LHCN-M2 (cell line): Measurements from ENCODE around the gene DNTT. TPM values are rescaled to one million over a fixed set of nuclear protein-coding genes. Genes with fewer than 3 reads are reported as not detected.

Source experiments
- DNase-seq: peaks from one replicate; pipeline ENCODE4 v3.0.0-alpha.2; 2012; ENCODE audit warnings: low read depth
- polyA plus RNA-seq: library from polyadenylated mRNA; unstranded; fragments of >200 nt; gene quantifications from one replicate; pipeline ENCODE4 v1.2.1, GENCODE V29; 2012; ENCODE audit warnings: missing spikeins
- total RNA-seq: library from RNA; depleted of rRNA; stranded (reverse); fragments of >200 nt; gene quantifications from 2 replicates; pipeline ENCODE4 v1.2.3, GENCODE V29; 2014; rRNA removed

Gene DNTT
- not detected in 2 replicates for total RNA-seq
- polyA plus RNA-seq, result not detected

DNA sequence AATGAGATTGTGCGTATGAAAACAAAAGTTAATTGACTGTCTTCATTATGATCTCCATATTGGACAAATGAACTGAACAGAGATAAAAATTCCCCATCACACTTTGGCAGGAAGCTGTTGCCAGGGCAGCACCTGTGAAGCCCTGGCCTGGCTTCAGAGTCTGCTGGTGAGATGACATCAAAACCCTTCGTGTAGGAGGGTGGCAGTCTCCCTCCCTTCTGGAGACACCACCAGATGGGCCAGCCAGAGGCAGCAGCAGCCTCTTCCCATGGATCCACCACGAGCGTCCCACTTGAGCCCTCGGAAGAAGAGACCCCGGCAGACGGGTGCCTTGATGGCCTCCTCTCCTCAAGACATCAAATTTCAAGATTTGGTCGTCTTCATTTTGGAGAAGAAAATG, at the start of gene DNTT:
Gene DNTT (plus strand): TSS at position 205 of the 400 bp plus-strand sequence. CDS start 64 bp downstream, at position 269.
- no peak for DNase-seq

DNA sequence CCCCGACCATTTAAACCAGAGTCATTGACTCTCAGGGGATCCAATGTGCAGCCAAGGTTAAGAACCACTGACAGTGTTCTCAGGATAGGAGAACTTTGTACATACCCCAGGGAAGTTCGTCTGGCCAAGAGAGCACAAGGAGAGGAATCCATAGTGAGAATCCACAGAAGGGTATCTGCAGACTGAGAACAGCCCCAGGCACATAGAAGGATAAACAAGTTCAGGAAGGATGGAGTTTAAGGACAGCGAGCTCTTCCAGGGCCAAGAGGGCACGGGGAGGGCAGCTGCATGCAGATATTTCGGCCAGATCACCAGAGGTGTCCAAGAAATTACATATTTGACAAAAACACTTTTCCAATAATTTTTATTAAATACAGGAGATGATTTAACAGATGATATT, 49.3 kb upstream of the DNTT start:
- no peak for DNase-seq

DNA sequence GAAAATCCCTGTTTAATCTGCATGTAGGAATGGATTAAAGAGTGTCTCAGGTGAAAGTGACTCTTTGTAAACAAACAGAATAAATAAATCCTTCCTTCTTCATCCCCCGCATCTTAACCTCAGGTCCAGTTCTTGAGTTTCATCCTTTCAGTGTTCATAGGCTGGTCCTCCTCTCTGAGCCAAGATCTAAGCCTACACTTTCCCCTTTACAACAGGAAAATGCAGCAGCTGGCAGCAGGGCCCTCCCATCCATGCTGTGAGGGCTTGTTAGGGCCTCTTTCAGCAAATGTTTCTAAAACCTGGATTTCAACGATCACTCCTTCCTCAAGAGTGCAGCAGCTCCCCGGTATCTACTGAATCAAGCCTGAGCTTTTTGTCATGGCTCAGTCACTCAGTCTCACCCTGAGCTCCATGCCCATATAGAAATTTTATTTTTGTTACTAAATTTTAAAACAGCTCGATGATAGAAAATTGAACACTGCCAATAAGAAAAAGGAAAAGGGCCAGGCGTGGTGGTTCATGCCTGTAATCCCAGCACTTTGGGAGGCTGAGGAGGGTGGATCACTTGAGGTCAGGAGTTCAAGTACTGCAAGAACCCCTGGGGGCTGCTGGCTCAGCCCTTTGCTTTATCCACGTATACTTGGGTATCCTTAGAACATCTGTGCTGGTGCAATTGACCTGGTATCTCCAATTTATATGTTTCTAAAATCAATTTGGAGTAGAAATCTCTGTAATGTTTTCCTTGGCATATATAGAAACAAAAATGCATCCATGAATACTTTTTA, 48.5 kb upstream of the DNTT start:
- DNase-seq, result no peak

DNA sequence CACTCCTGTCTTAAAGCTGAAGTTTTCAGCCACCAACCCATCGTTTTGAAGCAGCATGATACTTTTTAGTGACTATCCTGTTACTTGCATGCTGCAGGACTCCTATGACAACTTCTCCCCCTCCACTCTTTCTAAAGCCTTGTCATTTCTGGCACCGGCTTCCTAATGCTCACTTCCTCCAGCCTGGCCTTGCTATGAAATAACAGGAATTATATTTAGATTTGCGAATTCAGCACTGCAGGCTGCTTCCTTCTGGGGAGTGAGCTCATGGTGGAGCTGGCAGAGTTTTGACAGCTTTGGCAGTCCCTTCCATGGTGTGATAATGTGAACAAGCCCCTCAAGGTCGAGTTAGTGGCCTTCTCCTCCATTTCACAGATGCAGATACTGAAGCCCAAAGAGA, 46.3 kb upstream of the DNTT start:
- DNase-seq, result no peak

DNA sequence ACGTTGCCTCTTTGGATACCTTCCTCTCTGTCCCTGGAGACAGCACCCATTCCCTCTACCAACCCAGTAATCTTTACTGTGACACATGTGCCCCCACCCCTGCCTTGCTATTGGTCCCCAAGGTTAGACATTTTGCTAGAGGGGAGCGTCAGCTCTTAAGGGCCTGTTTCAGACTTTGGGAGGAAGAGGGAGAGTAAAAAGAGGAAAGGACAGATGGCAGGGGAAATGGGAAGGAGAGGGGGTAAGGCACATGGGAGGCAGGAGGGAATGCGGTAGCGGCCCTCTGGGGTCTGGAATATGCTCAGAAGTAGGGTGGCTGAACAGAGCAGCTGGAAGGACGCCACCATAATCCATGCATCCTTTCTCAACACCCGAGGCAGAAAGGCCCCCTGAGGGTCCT, 45.1 kb upstream of the DNTT start:
- DNase-seq, result no peak

DNA sequence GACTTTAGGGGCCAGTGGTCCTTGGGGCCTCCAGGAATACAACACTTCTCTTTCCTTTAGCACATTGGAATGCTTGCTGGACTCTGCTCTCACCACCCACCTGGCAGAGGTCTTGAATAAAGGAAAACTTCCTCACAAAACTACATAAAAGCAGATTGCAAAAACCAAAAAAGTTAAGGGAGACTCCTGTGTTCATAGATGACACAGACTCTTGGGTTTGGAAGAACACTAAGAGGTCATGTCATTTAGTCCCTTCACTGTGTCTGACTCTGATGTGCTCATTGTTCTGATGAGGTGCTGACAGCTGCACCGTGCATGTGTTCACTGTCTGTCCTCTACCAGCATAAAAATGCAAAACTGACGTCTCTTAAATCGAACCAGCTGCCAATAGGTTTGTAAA, 44.2 kb upstream of the DNTT start:
- peak; percentile 11 for DNase-seq

DNA sequence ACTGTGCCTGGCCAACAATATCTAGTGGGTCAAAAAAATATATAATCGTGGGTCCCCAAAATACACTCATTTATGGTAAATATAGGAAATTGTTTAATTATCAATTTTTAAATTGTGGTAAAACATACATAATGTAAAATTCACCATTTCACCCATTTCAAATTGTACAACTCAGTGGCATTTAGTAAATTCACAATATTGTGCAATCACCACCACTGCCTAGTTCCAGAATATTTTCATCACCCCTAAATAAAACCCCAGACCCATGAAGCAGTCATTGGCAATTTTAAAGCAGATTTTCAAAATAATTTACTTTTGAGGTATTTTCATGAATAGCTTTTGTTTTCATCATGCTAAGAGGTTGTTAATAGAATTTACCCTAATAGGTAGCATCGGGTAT, 43.1 kb upstream of the DNTT start:
- DNase-seq, result no peak

DNA sequence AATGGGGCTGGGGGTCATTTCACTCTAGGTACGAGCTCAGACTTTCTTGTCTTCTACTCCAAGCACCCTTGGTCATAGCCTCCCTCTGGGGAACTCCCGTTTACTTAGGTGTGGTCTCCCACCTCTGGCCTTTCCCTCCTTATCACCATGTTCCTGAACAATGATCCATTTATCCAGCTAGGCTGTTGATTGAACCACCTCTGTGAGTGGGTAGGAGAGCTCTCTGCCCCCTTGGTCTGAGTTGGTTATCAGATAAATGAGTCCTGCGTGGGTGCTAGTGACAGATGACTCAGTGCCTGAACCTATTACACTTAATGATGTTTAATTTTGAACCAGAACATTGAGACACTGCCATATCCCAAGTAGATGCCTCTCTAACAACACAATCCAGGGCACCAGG, 42.3 kb upstream of the DNTT start:
- no peak for DNase-seq

DNA sequence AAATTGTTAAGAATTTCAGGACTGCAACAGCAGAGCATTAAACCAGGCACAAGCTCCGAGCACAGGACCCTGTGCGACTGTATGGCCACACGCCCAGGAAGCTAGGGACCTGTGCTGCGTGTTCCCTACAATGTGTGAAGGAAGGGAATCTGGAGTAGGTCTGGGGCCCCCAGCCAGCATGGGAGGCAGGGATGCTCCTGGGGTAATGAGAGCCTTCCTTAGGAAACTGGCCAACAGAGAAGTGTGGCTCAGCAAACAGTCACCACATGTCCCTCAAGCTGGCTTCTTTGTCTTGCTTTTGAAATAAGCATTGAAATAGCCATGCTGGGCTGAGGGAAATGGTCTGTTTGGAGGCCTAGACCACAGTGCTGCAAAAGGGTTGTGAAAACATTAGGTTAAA, 41.1 kb upstream of the DNTT start:
- DNase-seq, result no peak

DNA sequence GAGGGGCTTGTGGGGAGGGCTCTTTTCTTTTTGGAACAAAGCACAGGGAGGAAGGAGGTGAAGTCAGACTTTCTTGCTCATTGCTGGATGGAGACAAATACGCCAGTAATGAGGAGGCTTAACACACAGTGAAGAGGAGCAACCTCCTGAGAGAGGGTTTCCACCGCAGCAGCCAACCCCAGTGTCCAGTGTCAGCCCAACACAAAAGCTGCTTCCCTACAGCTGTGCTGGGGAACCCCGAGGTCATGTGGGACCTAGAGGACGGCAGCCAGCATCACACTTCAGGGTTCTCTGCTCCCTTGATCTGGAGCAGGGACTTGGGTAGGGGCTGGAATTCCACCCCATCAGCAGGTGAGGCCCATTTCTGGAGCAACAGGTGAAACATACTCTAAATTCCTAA, 40.6 kb upstream of the DNTT start:
- DNase-seq, result no peak

DNA sequence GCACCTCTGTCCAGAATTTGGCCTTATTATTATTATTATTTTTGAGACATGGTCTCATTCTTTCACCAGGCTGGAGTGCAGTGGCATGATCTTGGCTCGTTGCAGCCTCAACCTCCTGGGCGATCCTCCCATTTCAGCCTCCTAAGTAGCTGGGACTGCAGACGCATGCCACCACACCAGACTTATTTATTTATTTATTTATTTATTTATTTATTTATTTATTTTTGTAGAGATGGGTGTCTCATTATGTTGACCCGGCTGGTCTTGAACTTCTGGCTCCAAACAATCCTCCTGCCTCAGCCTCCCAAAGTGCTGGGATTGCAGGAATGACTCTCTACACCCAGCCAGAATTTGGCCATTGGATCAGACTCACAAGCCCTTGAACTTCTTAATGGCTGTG, 39.3 kb upstream of the DNTT start:
- DNase-seq, result no peak

DNA sequence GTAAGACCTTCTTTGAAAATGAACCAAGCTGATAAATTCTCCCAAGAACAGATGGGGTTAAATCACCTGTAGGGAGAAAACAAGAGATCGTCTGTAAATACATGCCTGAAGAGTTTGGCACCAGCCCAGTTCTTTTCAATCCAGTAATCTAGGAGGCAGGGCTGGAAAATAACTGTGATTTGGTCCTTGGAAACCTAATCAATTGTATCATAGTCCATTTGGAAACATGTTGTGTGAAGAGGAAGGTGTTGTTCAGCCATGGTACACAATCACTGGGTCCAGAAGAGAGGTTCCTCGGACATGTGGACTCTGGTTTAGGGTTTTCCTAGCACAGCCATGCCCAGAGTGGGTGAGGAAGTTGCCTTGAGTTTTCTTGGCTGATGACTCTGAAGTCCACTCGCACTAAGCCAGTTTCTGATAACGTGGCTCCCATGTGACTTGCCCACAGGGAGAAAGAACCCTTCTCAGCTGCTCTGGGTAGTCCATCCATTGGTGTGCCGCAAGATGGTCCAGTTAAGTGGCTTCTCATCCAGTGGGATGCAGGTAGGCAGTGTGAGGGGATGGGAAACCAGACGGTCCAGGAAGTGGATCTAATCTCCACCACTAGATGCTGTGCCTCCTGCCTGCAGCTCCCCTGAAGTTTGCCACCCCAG, 38.0 kb upstream of the DNTT start:
- no peak for DNase-seq

DNA sequence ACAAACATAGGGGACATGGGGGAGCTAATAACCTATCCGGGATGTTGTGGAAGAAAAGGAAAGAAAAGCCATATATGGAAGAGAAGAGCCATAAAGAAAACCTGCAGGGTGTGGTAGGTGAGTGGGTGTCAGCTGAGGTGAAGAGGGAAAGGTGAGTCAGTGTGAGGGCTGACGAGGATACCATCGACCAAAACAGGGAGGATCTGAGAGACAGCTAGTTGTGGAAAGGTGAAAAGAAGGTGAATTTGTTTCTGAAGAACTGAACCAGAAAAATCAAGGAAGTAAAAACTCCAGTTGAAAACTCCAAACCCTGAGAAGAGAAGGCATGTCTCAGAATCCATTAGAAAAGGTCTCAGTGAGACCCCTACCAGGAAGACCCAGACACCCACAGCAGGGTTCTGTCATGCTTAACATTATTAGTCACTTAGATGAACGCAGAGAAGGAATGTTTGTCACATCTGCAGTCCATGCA, 37.0 kb upstream of the DNTT start:
- no peak for DNase-seq

DNA sequence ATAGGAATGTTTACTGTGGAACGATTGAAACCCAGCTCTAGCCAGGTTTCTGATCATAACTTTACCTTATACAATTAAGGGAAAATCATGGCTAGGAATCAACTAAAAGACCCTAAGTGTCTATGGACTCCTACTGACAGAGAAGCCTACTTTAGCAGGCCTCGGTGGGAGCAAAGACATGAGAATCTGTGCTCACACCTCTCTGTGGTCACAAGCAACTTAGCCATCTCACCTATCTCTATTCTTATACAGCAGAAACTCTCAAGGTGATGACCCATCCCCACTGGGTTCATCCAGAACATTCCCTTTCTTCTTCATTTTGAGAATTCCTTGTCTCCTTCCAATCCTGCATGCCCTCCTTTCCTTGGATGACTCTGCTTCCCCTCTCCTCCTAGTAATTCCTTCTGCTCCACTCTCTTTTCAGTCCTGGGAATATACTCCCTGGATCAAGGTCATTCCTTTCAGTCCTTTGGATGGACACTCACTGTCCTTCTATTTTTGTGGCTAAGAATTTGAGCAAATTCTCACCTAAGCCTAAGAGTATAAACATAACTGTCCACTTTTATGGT, 35.8 kb upstream of the DNTT start:
- no peak for DNase-seq

DNA sequence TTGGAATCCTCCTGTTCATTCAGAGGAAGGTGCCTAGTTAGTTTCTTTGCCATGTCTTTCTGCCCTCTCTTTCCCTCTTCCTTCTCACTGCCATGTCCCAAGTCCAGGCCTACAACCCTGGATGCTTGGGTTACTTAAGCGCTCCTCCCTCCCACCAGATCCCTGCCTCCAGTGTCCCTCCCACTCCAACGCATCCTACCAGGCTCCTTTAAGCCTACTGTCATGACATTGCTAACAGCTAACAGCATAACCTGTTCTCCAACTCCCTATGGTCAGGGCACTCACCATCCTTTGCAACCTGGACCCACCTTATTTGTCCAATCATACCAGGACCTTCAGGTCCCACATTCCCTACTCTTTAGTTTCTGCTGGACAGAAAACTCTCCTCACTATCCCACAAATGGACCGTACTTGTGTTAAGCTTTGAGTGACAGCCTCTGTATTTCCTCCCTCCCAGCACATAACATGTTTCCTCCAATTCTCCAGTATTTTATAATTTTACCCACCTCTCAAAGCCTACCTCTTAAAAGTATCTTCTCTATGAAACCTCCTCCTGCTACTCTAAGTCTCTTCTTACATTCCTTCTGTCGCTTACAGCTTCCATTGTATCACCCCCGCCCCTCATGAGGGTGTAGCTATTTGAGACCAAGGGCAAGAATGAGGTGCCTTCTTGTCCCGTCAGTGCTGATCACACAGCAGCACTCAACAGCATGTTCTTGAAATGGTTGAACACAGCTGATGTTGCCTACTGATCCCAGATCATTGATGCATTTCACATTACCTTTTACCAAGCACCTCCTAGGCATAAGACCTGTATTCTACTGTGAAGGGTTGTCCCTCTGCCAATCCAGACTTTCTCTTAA, 34.6 kb upstream of the DNTT start:
- no peak for DNase-seq

DNA sequence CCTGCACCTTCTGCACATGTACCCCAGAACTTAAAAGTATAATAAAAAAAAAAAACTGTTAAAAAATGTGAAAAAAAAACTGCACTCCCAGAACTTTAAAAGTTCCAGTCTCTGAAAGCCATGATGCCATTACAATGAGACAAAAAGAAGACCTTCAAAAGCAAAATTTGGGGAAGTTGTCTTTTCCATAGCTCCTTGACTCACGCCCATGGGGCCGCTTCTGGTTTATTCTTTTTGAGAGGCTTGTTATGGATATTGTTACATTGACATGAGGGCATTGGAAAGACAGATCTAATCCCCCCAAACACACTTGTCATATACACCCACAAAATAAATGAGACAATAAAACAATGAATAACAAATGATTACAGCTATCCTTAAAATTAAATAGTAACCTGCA, 33.7 kb upstream of the DNTT start:
- DNase-seq, result no peak

DNA sequence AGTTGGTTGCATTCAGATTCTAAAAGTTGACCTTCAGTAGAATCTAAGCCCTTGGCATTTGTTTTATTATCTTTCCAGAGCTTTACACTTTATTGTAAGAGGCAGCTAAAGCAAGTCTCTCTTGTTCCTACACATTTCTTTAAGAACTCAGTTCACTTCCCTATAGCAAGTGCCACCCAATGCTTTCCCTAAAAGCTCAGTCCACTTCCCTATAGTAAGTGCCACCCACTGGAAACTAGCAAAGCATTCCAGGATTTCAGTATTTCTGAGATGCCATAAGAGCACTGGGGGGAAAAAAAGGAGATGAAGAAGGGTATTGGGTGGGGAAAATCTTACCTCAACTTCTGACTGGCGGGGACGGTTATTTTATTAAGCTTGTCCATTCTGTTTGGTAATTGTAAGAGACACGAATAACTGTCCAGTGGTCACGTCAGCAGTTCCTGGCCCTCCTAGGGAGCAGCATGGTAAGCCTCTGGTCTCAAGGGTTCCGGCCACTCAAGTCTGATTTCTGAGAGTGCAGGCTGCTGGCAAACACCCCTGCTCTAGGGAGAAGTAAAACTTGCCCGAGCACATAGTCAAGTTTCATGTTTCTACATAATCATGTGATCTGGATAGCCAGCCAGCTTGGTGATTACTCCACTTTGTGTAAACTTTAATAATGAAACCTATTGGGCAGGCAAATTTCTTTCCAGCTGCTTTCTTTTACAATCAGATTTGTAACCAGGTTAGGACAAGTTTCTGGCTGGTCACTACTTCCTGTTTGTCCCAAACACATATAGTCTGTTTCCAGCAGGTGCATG, 33.0 kb upstream of the DNTT start, which contains the start of gene BLNK:
Gene BLNK (minus strand): TSS at position 554 of the 800 bp plus-strand sequence. CDS start 171 bp downstream, at position 383.
- peak; percentile 11 for DNase-seq

DNA sequence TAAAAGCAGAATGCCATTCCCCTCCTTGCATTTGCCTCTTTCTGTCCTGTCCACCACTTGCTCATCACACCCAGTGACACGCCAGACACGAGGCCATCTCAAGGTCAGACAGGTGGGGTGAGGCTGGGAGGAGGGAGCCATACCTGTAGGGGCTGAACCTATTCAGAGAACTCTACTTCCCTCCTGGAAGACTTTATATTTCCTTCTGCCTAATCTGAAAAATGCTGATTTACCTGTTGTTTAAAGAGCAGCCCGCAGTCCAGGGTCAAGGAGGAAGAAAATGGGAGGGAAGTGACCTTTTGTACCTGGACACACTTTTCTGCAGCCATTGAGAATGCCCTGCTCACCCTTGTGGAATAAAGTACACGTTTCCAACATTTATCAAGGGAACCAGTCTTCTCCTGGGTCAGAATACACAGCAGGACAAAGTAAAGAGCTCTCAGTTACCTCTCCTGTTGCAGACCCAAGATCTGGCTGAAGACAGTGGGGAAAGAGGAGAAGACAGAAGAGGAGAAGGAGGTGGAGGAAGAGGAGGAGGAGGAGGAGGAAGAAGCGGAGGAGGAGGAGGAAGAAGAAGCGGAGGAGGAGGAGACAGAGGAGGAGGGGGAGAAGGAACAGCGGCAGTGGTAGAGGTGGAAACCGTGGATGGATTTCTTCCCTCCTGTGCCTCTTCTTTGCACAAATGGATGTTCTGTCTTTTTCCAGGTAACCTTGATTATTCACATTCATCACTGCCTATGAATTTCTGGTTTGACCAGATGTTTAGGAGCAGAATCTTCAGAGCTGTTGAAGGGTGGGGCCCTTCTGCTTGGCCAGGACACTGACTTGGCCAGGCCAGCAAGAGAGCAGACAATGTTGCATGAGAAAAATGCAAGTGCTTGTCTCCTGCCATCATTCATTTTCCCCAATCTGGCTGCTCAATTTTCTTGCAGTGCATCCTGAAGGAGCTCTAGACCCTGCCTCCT, 31.6 kb upstream of the DNTT start:
- no peak for DNase-seq

DNA sequence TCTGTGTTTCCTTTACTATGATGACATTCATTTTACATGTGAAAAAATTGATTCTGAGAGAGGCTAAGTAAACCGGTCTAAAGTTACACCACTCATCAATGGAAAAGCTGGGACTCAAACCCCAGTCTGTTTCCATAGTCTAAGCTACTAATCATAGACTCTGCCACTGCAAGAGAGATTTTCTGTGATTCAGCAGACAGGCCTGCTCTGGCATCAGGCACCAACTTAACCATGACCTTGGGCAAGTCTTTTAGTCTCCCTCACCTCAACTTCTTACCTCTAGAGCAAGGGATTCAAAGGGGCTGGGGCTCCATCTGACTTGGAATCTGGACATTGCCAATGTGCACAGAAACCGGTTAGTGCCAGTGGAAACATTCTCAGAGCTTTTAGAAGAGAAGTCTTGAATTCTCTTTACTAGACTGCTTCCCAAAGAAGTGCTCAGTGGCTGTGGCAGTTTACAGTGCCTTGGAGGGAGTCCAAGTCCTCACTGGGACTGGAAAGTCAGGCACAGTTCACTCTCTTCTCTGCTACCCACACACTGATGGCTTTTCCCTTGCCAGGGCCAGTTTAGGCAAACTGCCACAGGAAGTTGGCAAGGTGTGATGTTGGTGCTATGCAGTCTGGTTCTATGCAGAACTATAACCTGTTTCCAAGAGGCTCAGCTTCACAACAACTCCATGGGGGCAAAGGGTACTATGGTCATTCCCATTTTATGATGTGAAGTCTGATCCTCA, 28.4 kb upstream of the DNTT start:
- no peak for DNase-seq
